GM19238 (cell line): ENCODE measurements around the gene MGAT5B.

Experiments
- DNase-seq: peaks from one replicate; pipeline ENCODE4 v3.0.0; 2011; ENCODE audit warnings: low spot score; ENCODE audit not compliant: insufficient read length

Gene MGAT5B

GRCh38 chr17:76878568-76878967 lies 10.4 kb downstream of the MGAT5B start:
- DNase-seq, result no peak

- DNase-seq, result no peak
These were observed 11.1 kb downstream of the MGAT5B start for GRCh38 chr17:76879254-76879653.

- DNase-seq, result no peak
These were observed 11.5 kb downstream of the MGAT5B start for GRCh38 chr17:76879691-76880090.

- DNase-seq, result no peak
These were observed 12.1 kb downstream of the MGAT5B start for GRCh38 chr17:76880268-76880667.

GRCh38 chr17:76880971-76881370 lies 12.8 kb downstream of the MGAT5B start:
- DNase-seq, result no peak

GRCh38 chr17:76881408-76881807 lies 13.2 kb downstream of the MGAT5B start:
- DNase-seq, result no peak

- no peak for DNase-seq
These were observed 13.8 kb downstream of the MGAT5B start for GRCh38 chr17:76881966-76882365.

GRCh38 chr17:76883744-76884525 lies 15.7 kb downstream of the MGAT5B start:
- no peak for DNase-seq

GRCh38 chr17:76884995-76885893 lies 17.0 kb downstream of the MGAT5B start:
- no peak for DNase-seq

- no peak for DNase-seq
These were observed 17.7 kb downstream of the MGAT5B start for GRCh38 chr17:76885894-76886290.

- no peak for DNase-seq
These were observed 18.2 kb downstream of the MGAT5B start for GRCh38 chr17:76886395-76886794.

- DNase-seq, result no peak
These were observed 19.6 kb downstream of the MGAT5B start for GRCh38 chr17:76887802-76888201.

- no peak for DNase-seq
These were observed 20.5 kb downstream of the MGAT5B start for GRCh38 chr17:76888661-76889060.

GRCh38 chr17:76889323-76889722 lies 21.1 kb downstream of the MGAT5B start:
- DNase-seq, result no peak

- no peak for DNase-seq
These were observed 24.1 kb downstream of the MGAT5B start for GRCh38 chr17:76892329-76892728.

- DNase-seq, result no peak
These were observed 25.6 kb downstream of the MGAT5B start for GRCh38 chr17:76893623-76894334.

GRCh38 chr17:76894842-76895241 lies 26.6 kb downstream of the MGAT5B start:
- no peak for DNase-seq

GRCh38 chr17:76897023-76897422 lies 28.8 kb downstream of the MGAT5B start:
- no peak for DNase-seq

- DNase-seq, result no peak
These were observed 31.2 kb downstream of the MGAT5B start for GRCh38 chr17:76899414-76899813.

- DNase-seq, result no peak
These were observed 32.5 kb downstream of the MGAT5B start for GRCh38 chr17:76900723-76901122.

- no peak for DNase-seq
These were observed 33.5 kb downstream of the MGAT5B start for GRCh38 chr17:76901542-76902197.
